WTC11 (cell line): ENCODE results near the gene ABCB8. TPM values are rescaled to one million over a fixed set of nuclear protein-coding genes. Genes with fewer than 3 reads are reported as not detected.

Experiments used
- ATAC-seq: fragments of 200-7000 bp; cut with Tn5 transposase; 2 replicates; pipeline ENCODE4 v1.10.0; 2021; ENCODE audit warnings: mild to moderate bottlenecking, moderate library complexity
- CTCF ChIA-PET: fragments of 300-600 bp; sonication (Branson Sonifier 250); formaldehyde crosslinking; loops from one replicate; lab custom pipeline; 2021; ENCODE audit warnings: antibody characterized with exemption; lab: Charles Lee
- POLR2A ChIA-PET: fragments of 350-600 bp; sonication (Branson Sonifier 250); formaldehyde crosslinking; loops from one replicate; lab custom pipeline; 2021; ENCODE audit warnings: antibody characterized with exemption; lab: Charles Lee
- DNase-seq: peaks from one replicate; pipeline ENCODE4 v3.0.0; 2021; ENCODE audit warnings: low spot score
- H3K27ac Mint-ChIP-seq: 2 replicates; pipeline ENCODE4 v1.8.0; 2021; ENCODE audit warnings: mixed read lengths
- H3K27me3 Mint-ChIP-seq: 2 replicates; pipeline ENCODE4 v1.8.0; 2021; ENCODE audit warnings: low read depth, mild to moderate bottlenecking, moderate library complexity, mixed read lengths
- H3K36me3 Mint-ChIP-seq: 2 replicates; pipeline ENCODE4 v1.8.0; 2021; ENCODE audit warnings: mixed read lengths
- H3K4me1 Mint-ChIP-seq: 2 replicates; pipeline ENCODE4 v1.8.0; 2022; ENCODE audit warnings: mixed read lengths
- H3K4me3 Mint-ChIP-seq: 2 replicates; pipeline ENCODE4 v1.8.0; 2021; ENCODE audit warnings: mild to moderate bottlenecking, moderate library complexity, mixed read lengths
- H3K9me3 Mint-ChIP-seq: 2 replicates; pipeline ENCODE4 v1.8.0; 2021; ENCODE audit warnings: mixed read lengths
- EMX1 ChIP-seq: fragments of 250-450 bp; sonication (Bioruptor Pico); IDR thresholded peaks from 2 replicates; pipeline ENCODE4 v1.8.0; 2021; ENCODE audit warnings: mild to moderate bottlenecking
- FOXP1 ChIP-seq: sonication (generic); formaldehyde crosslinking; IDR thresholded peaks from 2 replicates; pipeline ENCODE4 v1.8.0; 2022; ENCODE audit warnings: missing genetic modification reagents, mild to moderate bottlenecking, moderate library complexity, borderline replicate concordance
- RORB ChIP-seq: fragments of 250-450 bp; sonication (Bioruptor Pico); IDR thresholded peaks from 2 replicates; pipeline ENCODE4 v1.9.0; 2021; ENCODE audit warnings: mild to moderate bottlenecking
- SP1 ChIP-seq: sonication (generic); formaldehyde crosslinking; conservative IDR thresholded peaks from 2 replicates; pipeline ENCODE4 v1.8.1; 2022; ENCODE audit warnings: missing genetic modification reagents
- TEAD1 ChIP-seq: sonication (generic); formaldehyde crosslinking; IDR thresholded peaks from 2 replicates; pipeline ENCODE4 v1.8.0; 2022; ENCODE audit warnings: mild to moderate bottlenecking, missing genetic modification reagents
- ZNF423 ChIP-seq: fragments of 250-450 bp; sonication (Bioruptor Pico); IDR thresholded peaks from 2 replicates; pipeline ENCODE4 v2.1.2; 2022; ENCODE audit warnings: mild to moderate bottlenecking, moderate library complexity
- total RNA-seq: library from RNA; stranded (reverse); gene quantifications from 3 replicates; pipeline ENCODE4 v1.2.3, GENCODE V29; 2021
- TF ChIP-seq, protein P1 (sequence below): sonication (generic); formaldehyde crosslinking; IDR thresholded peaks from 2 replicates; pipeline ENCODE4 v1.8.1; 2022; ENCODE audit warnings: low read depth, missing genetic modification reagents, borderline replicate concordance
- TF ChIP-seq, protein P2 (sequence below): sonication (generic); formaldehyde crosslinking; IDR thresholded peaks from 2 replicates; pipeline ENCODE4 v1.8.1; 2022; ENCODE audit warnings: low read depth, mild to moderate bottlenecking, moderate library complexity, missing genetic modification reagents, borderline replicate concordance
- TF ChIP-seq, protein P3 (sequence below): sonication (generic); formaldehyde crosslinking; IDR thresholded peaks from 2 replicates; pipeline ENCODE4 v1.8.0; 2023; ENCODE audit warnings: mild to moderate bottlenecking, missing genetic modification reagents
- TF ChIP-seq, protein P4 (sequence below): fragments of 200-600 bp; IDR thresholded peaks from 2 replicates; pipeline ENCODE4 v1.8.0; 2022; ENCODE audit warnings: antibody characterized with exemption
- TF ChIP-seq, protein P5 (sequence below): fragments of 250-450 bp; sonication (Bioruptor Pico); IDR thresholded peaks from 2 replicates; pipeline ENCODE4 v1.9.0; 2021; ENCODE audit warnings: mild to moderate bottlenecking
- TF ChIP-seq, protein P6 (sequence below): sonication (generic); formaldehyde crosslinking; IDR thresholded peaks from 2 replicates; pipeline ENCODE4 v1.8.1; 2023; ENCODE audit warnings: mild to moderate bottlenecking, missing genetic modification reagents, moderate library complexity

Gene ABCB8
- total RNA-seq, 1 experiment from 2014 or later, result 35.9 TPM

DNA sequence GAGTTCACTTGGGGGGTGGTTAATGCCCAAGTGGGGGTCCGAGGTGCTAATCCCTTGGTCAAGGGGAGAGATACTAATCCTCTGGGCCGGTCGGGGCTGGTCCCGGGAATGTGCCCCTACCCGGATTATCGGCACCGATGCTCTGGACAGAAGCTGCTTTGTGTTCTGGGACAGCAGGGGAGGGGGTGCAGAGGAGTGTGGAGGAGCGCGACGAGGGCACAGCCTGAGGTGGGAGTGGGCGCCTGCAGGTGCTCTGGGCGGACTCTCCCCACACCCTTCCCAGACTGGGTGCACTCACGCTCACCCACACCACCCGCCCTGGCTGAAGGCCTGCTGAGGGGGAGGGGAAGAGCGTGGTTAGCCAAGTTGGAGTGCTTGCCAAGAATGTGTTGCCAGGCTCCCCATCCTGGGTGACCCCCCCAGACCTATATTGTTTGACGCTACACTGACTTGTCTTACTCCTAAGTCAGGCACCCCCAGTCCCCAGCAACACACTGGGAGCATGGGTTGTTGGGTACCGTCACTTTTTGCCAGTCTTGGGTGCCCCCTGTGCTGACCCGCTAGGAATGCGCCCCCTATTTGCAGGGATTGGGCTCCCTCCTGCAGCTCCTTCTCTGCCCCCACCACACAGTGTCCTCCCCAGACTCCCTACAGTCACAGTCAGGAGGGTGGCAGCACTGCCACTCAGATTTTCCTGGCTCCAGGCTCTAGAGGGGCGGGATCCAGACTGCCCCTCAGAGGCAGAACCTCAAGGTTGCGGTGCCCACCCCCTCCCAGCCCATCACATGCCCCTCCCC lies 32.4 kb downstream of the ABCB8 start (continued):
- TF ChIP-seq, protein P1, sequence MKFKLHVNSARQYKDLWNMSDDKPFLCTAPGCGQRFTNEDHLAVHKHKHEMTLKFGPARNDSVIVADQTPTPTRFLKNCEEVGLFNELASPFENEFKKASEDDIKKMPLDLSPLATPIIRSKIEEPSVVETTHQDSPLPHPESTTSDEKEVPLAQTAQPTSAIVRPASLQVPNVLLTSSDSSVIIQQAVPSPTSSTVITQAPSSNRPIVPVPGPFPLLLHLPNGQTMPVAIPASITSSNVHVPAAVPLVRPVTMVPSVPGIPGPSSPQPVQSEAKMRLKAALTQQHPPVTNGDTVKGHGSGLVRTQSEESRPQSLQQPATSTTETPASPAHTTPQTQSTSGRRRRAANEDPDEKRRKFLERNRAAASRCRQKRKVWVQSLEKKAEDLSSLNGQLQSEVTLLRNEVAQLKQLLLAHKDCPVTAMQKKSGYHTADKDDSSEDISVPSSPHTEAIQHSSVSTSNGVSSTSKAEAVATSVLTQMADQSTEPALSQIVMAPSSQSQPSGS (CRISPR knock-in tag), result no peak
- TF ChIP-seq, protein P2, sequence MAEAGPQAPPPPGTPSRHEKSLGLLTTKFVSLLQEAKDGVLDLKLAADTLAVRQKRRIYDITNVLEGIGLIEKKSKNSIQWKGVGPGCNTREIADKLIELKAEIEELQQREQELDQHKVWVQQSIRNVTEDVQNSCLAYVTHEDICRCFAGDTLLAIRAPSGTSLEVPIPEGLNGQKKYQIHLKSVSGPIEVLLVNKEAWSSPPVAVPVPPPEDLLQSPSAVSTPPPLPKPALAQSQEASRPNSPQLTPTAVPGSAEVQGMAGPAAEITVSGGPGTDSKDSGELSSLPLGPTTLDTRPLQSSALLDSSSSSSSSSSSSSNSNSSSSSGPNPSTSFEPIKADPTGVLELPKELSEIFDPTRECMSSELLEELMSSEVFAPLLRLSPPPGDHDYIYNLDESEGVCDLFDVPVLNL (CRISPR knock-in tag), result no peak
- TF ChIP-seq, protein P3, sequence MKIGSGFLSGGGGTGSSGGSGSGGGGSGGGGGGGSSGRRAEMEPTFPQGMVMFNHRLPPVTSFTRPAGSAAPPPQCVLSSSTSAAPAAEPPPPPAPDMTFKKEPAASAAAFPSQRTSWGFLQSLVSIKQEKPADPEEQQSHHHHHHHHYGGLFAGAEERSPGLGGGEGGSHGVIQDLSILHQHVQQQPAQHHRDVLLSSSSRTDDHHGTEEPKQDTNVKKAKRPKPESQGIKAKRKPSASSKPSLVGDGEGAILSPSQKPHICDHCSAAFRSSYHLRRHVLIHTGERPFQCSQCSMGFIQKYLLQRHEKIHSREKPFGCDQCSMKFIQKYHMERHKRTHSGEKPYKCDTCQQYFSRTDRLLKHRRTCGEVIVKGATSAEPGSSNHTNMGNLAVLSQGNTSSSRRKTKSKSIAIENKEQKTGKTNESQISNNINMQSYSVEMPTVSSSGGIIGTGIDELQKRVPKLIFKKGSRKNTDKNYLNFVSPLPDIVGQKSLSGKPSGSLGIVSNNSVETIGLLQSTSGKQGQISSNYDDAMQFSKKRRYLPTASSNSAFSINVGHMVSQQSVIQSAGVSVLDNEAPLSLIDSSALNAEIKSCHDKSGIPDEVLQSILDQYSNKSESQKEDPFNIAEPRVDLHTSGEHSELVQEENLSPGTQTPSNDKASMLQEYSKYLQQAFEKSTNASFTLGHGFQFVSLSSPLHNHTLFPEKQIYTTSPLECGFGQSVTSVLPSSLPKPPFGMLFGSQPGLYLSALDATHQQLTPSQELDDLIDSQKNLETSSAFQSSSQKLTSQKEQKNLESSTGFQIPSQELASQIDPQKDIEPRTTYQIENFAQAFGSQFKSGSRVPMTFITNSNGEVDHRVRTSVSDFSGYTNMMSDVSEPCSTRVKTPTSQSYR (CRISPR knock-in tag), result no peak
- TF ChIP-seq, protein P4, sequence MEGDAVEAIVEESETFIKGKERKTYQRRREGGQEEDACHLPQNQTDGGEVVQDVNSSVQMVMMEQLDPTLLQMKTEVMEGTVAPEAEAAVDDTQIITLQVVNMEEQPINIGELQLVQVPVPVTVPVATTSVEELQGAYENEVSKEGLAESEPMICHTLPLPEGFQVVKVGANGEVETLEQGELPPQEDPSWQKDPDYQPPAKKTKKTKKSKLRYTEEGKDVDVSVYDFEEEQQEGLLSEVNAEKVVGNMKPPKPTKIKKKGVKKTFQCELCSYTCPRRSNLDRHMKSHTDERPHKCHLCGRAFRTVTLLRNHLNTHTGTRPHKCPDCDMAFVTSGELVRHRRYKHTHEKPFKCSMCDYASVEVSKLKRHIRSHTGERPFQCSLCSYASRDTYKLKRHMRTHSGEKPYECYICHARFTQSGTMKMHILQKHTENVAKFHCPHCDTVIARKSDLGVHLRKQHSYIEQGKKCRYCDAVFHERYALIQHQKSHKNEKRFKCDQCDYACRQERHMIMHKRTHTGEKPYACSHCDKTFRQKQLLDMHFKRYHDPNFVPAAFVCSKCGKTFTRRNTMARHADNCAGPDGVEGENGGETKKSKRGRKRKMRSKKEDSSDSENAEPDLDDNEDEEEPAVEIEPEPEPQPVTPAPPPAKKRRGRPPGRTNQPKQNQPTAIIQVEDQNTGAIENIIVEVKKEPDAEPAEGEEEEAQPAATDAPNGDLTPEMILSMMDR, result no peak
- TF ChIP-seq, protein P5, sequence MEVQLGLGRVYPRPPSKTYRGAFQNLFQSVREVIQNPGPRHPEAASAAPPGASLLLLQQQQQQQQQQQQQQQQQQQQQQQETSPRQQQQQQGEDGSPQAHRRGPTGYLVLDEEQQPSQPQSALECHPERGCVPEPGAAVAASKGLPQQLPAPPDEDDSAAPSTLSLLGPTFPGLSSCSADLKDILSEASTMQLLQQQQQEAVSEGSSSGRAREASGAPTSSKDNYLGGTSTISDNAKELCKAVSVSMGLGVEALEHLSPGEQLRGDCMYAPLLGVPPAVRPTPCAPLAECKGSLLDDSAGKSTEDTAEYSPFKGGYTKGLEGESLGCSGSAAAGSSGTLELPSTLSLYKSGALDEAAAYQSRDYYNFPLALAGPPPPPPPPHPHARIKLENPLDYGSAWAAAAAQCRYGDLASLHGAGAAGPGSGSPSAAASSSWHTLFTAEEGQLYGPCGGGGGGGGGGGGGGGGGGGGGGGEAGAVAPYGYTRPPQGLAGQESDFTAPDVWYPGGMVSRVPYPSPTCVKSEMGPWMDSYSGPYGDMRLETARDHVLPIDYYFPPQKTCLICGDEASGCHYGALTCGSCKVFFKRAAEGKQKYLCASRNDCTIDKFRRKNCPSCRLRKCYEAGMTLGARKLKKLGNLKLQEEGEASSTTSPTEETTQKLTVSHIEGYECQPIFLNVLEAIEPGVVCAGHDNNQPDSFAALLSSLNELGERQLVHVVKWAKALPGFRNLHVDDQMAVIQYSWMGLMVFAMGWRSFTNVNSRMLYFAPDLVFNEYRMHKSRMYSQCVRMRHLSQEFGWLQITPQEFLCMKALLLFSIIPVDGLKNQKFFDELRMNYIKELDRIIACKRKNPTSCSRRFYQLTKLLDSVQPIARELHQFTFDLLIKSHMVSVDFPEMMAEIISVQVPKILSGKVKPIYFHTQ (CRISPR knock-in tag), result no peak
- TF ChIP-seq FOXP1 (CRISPR knock-in tag), result no peak
- TF ChIP-seq, protein P6, sequence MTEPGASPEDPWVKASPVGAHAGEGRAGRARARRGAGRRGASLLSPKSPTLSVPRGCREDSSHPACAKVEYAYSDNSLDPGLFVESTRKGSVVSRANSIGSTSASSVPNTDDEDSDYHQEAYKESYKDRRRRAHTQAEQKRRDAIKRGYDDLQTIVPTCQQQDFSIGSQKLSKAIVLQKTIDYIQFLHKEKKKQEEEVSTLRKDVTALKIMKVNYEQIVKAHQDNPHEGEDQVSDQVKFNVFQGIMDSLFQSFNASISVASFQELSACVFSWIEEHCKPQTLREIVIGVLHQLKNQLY, result no peak
- TF ChIP-seq ZNF423, result no peak
- TF ChIP-seq RORB (CRISPR knock-in tag), result no peak
- no peak for TF ChIP-seq EMX1 (CRISPR knock-in tag)

DNA sequence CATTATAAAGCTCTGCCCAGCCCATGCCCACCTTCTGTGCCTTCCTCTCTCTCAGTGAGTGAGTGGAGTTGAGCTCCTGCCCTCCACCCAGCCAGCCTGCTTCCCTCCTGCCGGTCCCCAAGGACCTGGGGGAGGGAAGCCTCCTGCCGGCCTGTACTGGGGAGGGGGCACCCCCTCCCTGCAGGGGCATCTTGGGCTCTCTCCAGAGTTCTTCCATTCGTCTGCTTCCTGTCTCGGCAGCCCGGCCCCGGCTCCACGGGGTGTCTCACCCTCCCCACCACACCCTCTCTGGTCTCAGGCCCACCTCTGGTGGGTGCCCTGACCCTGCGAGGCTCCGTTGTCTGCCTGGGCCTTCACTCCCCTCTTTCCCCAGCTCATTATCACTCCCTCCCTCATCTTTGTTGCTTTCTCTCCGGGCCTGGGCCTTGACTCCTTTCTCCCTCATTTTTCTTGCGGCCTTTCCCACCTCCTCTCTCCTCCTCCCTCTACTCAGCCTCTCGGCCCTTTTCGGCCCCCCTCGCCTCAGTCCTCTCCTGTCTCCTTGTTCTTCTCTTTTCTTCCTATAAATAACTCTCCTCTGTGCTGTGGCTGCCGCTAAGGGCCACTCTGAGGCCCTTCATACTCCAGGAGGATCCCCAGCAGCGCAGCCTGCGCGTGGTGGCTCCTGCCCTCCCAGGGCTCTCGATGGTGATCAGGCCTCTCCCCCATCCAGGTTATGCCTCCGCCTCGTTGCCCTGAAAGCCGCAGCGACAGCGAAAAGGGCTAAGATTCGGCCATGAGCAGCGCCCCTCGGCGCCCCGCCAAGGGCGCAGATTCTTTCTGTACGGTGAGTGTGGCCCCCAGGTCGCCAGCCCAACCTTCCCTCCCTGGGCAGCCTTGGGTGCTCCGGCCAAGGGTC lies 33.2 kb downstream of the ABCB8 start:
- ChIA-PET POLR2A (interaction anchor here (1.3 to 2.3 kb wide), 8 partner anchors 11 to 166 kb away, joined by 4 to 13 read pairs (median 9); partner anchors contain the start of genes ABCB8, ABCF2, FASTK and TMUB1), CTCF (interaction anchor here (0.5 to 3.5 kb wide), 30 partner anchors 11 to 189 kb away, joined by 3 to 36 read pairs (median 6); partner anchors contain the start of genes ABCB8, FASTK and H2BK1)
- 0 out of 2 replicates have a peak, but pooled peaks have one; percentile 10 for TF ChIP-seq TEAD1 (CRISPR knock-in tag)
- TF ChIP-seq SP1 (CRISPR knock-in tag), result no peak
- DNase-seq (peak; percentile 35), ATAC-seq (no peak)
- H3K27ac Mint-ChIP-seq, result 0 out of 2 replicates have a peak overlapping the region, but pooled peaks have one; percentile 57
- no peaks in the 10 kb centered on the region for H3K9me3 Mint-ChIP-seq
- H3K4me3 Mint-ChIP-seq, result peak overlapping the region; percentile 83
- peaks cover 6% of the 10 kb centered on the region for H3K36me3 Mint-ChIP-seq
- peaks cover 4% of the 10 kb centered on the region for H3K27me3 Mint-ChIP-seq
- peaks cover 38% of the 10 kb centered on the region for H3K4me1 Mint-ChIP-seq
